GM21423 (cell line): ENCODE data around the gene EXOC3L2.

Source experiments
- ATAC-seq: cut with Tn5 transposase; IDR thresholded peaks from one replicate; pipeline ENCODE4 v1.9.1; 2021; ENCODE audit warnings: mild to moderate bottlenecking, moderate library complexity; ENCODE audit not compliant: unreplicated experiment

EXOC3L2 gene

DNA sequence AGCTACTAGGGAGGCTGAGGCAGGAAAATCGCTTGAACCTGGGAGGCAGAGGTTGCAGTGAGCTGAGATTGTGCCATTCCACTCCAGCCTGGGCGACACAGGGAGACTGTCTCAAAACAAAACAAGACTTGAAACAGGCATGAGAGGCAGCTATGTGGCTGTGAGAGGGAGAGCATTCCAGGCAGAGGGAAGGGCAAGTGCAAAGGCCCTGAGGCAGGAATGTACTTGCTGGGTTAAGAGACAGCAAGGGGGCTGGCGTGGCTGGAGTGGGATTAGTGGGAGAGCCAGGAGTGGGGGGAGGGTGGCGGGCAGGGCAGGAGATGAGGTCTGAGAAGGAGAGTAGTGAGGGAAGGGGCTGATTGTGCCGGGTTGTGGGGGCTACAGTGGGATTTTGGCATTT lies 21.3 kb downstream of the EXOC3L2 start:
- no peak for ATAC-seq

- no peak for ATAC-seq
Measured at GRCh38 chr19:45222724-45223123, 22.5 kb downstream of the EXOC3L2 start.

DNA sequence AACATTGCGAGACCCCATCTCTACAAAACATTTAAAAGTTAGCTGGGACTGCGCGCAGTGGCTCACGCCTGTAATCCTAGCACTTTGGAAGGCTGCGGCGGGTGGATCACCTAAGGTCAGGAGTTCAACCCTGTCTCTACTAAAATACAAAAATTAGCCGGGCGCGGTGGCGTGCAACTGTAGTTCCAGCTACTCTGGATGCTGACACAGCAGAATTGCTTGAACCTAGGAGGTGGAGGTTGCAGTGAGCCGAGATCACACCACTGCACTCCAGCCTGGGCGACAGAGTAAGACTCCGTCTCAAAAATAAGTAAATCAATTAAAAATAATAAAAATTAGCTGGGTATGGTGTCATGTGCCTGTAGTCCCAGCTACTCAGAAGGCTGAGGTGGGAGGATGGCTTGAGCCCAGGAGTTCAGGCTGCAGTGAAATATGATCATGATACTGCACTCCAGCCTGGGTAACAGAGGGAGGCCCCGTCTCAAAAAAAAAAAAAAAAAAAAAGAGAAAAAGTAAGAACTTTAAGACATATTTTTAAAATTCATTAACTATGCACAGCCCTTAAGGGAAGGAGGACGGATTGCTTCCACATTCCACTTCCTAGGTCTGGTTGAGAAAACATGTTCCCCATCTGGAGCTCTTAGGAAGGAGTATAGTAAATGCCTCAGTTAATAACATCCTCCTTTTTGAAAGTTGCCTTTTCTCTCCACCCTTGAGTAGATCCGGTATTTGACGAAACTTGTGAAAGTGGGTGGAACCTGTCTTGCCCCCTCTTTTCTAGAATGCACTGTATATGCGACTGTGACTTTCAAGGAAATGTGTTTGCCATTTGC lies 26.1 kb downstream of the EXOC3L2 start:
- no peak for ATAC-seq

DNA sequence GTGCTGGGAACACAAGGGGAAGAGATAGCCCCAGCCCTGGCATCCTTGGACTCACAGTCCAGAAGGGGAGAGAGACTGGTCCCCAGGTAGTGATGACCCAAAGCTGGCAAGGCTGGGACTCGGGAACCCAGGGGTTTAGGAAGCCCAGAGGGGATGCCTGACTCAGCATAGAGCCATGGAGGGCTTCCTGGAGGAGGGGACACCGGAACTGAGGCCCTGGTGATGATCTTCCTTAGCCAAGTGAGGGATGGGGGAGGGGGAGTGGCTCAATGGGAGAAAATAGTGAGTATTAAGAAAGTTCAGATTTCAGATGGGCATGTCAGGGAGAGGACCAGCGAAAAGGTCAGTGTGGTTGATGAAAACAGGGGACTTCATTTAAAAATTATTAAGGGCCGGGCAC lies 26.8 kb downstream of the EXOC3L2 start:
- ATAC-seq = no peak

DNA sequence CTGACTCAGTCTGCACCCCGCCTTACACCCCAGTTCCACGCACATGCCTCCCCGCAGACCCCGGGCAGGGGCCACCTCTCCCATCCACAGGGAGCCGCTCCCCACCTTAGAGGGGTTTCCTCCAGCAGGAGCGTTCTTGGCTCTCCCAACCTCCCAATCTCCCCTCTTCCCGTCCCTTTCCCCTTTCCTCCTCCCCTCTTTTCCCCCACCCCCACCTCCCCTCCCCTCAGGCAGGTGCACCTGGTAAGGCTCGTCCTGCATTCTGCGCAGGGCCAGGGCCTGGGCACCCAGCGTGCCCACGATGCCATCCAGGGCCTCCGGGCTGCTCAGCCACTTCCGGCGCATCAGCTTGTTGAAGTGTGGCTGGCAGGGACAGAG lies 27.3 kb downstream of the EXOC3L2 start:
- ATAC-seq = no peak

GRCh38 chr19:45217193-45217956 lies 27.8 kb downstream of the EXOC3L2 start:
- ATAC-seq = no peak

DNA sequence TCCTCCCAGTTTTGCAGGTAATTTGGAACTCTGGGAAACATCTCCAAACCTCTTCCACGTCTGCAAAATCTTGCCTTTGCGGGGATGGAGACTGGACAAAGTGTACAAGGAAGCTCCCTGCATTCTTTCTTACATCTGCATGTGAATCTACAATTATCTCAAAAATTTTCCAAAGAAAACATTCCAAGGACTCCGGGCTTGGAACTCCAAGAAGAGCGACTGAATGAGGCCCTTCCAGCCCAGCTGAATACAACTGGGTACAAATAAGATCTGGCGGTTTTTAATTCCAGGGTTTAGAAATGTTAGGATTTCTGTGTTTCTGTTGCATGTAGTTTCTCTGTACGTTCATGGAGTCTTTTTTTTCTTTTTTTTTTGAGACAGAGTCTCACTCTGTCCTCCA lies 28.5 kb downstream of the EXOC3L2 start:
- ATAC-seq = no peak

DNA sequence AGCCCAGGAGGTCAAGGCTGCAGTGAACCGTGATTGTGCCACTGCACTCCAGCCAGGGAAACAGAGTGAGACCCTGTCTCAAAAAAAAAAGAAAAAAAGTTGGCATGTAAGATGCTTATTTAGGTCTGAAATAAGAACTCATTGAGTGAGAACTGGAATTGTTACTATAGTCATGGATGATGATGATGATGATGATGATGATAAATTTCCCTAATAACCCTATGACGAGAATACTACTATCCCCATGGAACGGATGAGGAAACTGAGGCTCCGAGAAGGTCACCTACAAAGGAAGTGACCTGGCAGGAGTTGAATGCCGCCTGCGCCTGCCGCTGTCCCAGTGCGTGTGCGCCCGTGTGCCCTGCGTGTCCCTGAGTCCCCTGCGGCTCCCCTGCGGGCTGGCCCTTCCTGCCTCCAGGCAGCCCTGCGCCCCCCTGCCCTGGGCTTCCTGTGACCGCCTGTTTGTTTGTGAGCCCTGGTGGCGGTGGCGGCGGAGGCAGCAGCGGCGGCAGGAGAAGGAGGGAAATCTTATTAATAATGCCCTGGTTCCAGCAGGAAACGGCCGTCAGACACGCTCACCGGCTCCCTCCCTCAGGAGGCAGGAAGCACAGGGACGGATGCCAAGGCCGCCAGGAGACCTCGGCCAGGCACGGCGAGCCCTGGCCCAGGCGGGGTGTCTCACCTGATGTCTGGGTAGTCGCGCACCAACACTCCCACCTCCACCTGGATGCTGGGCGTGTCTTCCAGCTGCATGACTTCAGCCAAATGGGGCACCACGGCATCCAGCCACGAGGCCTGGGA lies 29.6 kb downstream of the EXOC3L2 start:
- no peak for ATAC-seq

DNA sequence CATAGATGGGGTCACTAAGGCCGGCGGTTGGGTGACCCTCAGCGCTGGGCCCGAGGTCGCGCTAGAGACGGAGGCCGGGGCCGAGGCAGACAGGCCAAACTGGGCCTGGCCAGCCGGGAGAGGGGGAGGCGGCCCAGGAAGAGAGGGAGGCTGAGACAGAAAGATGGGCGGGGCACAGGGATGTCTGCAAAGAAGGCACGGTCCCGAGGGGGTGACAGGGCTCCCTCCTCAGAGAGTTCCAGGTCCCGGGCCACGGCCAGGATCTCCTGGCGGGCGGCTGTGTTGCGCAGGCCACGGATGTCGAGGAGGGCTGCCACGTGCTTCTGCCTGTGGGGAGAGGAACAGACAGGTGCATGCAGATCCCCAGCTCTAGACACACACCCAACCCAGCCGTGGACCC lies 32.2 kb downstream of the EXOC3L2 start:
- ATAC-seq = no peak

DNA sequence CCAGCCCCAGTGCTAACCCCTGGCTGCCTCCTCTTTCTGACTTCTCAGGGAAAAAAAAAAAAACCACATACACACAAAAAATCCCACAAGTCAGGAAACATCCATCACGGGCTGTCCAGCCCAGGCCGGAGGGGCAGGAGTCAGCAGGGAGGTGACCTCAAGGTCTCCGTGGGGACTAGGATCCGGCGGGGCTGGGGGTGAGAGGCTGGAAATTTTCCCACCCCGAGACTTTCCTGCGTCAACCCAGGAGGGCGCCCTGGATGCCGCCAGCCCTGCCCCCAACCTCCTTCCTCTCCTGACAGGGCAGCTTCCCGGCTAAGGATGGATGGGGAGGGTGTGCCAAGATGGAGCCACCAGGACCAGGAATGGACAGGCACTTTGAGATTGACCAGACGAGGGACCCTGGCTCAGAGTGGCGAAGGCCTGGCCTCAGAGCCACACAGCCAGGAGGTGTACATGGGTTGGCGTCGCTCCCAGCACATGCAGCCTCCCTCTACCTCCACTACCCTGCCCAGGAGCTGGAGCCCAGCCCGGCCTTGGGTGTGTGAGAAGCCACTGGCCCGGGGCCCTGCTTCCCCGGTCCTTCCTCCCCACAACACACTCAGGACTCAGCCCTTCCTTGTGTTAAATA lies 33.3 kb downstream of the EXOC3L2 start:
- no peak for ATAC-seq

GRCh38 chr19:45206328-45206727 lies 38.9 kb downstream of the EXOC3L2 start:
- no peak for ATAC-seq

GRCh38 chr19:45205810-45206209 lies 39.4 kb downstream of the EXOC3L2 start:
- ATAC-seq = no peak

- no peak for ATAC-seq
Measured at GRCh38 chr19:45202637-45203036, 42.6 kb downstream of the EXOC3L2 start.

- no peak for ATAC-seq
Measured at GRCh38 chr19:45200568-45200967, 44.6 kb downstream of the EXOC3L2 start.

DNA sequence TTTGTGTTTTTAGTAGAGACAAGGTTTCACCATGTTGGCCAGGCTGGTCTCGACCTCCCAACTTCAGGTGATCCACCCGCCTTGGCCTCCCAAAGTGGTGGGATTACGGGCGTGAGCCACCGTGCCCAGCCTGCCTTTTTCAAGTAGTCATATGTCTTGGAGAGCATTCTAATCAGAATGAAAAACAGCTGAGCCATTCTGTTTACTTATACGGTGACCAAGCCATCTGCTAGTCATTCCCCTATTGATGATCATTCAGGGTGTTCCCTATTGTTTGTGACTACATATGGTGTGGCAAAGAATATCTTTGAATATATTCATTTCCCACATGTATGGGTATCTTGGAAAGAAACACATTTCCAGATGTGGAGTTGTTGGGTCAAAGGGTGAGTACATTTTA lies 49.4 kb downstream of the EXOC3L2 start:
- ATAC-seq = no peak

- ATAC-seq = no peak
Measured at GRCh38 chr19:45191375-45191774, 53.8 kb downstream of the EXOC3L2 start.

DNA sequence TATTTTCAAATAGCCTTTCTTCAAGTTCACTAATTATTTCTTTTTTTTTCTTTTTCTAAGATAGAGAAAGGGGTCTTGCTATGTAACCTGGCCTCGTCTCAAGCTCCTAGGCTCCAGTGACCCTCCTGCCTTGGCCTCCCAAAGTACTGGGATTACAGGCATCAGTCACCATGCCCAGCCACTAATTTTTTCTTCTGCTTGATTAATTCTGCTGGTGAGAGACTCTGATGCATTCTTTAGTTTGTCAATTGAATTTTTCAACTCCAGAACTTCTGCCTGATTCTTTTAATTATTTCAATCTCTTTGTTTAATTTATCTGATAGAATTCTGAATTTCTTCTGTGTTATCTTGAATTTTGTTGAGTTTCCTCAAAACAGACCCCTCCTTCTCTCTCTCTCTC lies 55.2 kb downstream of the EXOC3L2 start:
- ATAC-seq = no peak

DNA sequence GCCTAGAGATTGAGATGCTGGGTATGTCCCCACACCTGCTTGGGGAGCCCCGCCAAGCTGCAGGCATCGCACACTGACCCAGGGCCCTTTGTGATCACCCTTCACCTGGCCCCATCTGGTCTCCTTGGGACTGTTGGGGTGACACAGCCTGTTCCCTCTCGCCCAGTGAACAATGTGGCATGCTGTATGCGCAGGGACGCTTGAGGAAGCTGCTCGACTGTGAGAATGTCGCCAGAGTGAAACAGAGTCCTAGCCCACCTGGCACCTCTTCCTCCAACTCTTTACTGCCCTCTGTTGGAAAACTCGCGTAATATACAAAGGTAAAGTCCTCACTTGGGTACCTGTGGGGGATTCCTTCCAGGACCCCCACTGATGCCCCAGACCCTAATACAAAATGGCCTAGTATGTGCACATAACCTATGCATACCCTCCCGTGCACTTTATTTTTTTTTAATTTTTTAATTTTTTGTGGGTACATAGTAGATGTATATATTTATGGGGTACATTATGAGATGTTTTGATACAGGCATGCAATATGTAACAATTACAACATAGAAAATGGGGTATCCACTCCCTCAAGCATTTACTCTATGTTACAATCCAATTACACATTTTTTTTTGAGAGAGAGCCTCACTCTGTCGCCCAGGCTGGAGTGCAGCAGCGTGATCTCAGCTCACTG lies 57.6 kb downstream of the EXOC3L2 start:
- no peak for ATAC-seq

- no peak for ATAC-seq
Measured at GRCh38 chr19:45186509-45187334, 58.5 kb downstream of the EXOC3L2 start.

DNA sequence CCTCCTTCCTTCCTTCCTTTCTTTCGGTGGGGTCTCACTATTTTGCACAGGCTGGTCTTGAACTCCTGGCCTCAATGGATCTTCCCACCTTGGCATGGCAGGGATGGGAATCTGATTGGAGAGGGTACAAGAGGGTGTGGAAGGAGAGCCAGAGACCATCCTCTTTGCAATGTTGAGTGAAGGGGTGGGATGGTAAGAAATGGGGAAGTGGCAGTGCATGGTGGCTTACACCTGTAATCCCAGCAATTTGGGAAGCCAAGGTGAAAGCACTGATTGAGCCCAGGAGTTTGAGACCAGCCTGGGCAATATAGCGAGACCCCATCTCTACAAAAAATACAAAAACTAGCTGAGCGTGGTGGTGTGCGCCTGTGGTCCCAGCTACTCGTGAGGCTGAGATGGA lies 61.1 kb downstream of the EXOC3L2 start:
- no peak for ATAC-seq
